Skin of body (tissue), 2 donors: ENCODE measurements around the gene ALKBH3. TPM values are rescaled to one million over a fixed set of nuclear protein-coding genes. Genes with fewer than 3 reads are reported as not detected.

Source experiments
- DNase-seq: peaks from one replicate; lab custom pipeline; 2025; lab: John Stamatoyannopoulos, UW
- total RNA-seq: library from RNA; depleted of rRNA; stranded (reverse); fragments of >200 nt; gene quantifications from one replicate; pipeline ENCODE4 v1.2.3, GENCODE V29; 2014

ALKBH3 gene
- total RNA-seq, 1 donor from 2014 or later = 25.8 TPM

DNA sequence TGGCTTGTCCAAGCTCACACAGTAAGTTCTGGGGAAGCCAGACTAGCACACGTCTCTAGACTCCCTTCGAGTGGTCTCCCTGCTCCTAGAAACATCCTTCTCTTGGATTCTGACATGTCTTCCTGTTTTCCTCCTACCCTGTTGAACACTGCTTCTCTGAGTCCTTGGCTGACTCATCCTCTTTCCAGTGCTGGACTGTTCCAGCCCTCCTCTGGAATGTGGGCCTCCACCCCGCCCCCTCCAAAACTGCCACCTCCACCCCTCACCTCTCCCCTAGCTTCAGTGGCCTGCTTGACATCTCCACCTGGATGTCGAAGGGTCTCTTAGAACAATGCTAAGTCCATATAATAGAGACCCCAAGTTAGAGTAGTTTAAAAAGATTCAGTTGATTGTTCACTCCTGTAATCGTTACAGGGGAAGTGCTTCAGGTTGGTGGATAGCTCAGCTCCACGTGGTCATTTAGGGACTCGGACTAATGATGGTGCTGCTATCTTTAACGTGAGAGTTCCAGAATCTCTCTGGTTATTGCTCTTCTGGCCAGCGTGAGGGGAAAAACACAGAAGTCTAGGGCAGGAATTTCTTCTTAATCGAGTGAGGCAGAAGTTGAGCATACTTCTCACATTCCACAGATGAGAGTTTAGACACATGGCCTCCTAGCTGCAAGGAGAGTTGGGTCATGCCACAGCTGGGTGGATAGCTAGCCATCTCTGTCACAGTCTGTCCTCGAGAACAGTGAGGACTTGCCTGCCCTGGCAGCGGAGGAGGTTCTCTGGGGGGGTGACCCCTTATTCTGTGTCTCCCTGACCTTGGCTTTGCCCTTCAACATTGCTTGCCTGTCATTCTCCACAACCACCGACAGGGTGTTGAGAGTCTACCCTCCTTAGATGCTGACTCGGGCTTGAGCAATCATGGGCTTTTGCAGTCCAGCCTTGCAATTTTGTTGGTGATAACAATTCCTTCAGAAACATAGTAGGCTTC lies 57.1 kb downstream of the ALKBH3 start:
- DNase-seq = no peak

DNA sequence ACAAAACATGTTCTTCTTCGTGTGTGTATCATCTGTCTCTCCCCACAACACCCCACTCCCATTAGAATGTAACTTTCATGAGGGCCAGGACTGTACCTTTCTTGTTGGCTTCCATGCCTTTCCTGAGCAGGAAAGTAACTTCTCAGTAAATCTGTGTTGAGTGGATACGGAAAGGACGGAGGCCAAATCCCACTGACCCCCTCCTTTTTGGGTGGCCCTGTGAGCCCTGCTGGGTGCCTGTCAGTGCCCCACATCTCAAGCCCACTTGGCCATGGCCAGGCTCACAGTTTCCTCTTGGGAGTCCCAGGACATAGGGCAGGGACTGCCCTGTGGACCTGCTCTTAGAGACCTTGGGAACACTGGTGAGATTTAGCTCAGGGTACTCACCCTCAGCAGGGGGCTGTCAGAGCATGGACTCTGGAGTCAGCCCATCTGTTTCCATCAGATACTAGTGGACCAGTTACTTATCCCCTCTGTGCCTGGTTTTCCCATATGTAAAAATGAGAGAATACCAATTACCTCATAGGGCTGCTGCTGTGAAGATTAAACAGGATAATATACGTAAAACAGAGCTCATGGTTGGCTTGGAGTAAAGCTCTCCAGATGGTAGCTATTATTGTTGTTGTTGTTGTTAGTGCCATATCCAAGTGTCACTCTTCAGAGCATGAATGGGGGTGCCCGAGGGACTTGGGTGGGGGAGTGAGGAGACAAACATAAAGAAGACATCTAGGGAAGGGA lies 60.8 kb downstream of the ALKBH3 start:
- DNase-seq = peak; percentile 96

DNA sequence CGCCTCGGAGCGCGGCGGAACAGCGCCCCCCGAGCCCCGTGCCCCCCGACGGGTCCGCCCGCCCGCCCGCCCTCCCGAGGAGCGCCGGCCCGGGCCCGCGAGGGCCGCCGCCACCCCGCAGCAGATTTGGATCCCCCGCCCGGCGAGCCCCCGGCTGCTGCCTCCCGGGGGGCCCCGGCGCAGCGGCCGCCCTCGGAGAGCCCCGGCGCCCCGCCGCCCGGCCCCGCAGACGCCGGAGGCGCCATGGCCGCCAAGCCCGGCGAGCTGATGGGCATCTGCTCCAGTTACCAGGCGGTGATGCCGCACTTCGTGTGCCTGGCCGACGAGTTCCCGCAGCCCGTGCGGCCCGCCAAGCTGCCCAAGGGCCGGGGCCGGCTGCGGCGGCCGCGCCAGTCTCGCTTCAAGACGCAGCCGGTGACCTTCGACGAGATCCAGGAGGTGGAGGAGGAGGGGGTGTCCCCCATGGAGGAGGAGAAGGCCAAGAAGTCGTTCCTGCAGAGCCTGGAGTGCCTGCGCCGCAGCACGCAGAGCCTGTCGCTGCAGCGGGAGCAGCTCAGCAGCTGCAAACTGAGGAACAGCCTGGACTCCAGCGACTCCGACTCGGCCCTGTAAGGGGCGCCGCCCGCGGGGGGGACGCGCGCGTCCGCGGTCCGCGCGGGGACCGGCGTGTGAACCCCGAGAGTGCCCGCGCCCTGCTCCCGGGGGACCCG lies 62.2 kb downstream of the ALKBH3 start:
- DNase-seq = peak; percentile 32

DNA sequence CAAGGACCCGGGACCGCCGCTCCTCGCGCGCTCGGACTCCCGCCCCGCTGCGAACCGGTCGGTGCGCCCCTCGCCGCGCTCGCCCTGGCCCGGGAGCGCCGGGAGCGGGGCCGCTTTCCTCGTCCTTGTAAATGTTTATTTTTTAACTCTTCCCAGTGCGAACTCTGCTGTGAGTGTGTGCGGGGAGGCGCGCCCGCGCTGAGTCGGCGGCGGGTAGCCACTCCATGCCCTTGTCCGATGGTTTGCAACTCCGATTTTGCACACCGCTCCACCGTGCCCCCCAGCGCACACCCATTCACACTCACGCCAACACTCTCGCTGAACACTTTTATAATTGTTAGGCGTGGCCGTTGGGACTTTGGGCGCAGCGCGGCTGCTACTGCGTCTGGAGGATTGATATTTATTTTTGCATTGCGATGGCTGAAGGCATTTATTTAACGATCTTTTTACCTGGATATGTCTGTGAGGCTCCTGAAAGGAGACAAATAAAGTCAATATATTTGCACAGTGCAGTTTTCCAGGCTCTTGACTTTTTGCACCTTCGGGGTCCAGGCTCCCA lies 62.8 kb downstream of the ALKBH3 start:
- DNase-seq = no peak

DNA sequence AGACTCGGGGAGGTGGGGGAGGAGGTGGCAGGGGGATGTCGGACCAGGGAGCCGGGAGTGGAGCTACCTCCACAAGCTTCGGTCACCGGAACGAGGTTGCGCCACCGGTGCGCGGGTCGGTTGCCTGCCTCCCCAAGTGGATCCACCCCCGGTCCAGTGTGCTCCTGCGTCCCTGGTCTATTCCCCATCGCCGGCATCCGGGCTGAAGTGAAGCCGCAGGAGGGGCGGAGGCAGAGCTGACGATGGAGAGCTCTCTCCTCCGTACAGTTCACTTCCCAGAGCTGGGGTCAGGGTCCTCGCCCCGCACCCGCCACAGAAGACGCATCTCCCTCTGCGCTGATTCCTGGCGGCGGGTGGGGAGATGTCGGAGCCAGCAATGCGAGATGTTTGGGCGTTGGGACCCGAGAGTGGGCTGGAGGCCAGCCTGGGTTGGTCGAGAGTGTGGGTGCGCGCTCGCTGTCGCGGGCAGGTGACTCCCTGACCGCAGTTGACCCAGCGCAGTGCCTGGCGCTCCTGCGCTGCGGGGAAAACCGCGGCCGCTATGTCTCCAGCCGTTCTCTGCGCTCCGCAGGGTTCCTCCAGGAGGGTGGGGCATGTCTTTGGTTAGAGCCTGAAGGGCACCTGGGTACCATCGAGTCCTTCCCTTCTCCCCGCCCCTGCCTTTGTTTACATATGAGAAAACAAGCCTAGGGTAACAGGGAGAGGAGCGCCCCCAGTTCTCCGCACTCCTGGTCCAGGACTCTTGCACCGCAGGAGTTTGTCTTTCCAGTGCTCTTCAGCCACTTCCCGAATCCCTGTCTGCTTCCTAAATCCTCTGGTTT lies 63.5 kb downstream of the ALKBH3 start:
- DNase-seq = no peak

DNA sequence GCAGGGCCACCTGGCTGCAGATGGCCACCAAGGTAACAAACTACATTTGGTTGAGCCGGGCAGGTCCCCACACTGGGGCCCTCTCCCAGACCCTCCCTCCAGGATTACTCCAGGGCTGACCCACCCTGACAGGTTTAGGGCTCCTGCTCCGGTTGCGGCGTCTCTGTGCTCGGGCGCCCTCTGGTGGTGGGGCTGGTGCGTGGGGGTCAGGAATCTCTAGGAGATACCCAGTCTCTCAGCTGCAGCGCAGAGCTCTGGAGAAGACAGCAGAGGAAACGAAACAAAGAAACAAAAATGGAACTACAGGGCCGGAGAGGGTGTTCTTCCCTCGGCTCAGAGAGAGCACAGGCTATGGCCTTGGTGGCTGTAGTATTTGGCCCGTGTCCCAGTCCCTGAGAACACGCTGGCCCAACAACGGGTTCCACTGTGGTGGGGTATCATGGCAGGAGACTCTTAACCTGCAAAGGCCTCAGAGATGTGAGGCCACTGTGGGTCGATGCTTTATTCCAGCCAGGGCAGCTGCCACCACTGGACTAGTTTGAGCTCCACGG lies 64.2 kb downstream of the ALKBH3 start:
- no peak for DNase-seq

DNA sequence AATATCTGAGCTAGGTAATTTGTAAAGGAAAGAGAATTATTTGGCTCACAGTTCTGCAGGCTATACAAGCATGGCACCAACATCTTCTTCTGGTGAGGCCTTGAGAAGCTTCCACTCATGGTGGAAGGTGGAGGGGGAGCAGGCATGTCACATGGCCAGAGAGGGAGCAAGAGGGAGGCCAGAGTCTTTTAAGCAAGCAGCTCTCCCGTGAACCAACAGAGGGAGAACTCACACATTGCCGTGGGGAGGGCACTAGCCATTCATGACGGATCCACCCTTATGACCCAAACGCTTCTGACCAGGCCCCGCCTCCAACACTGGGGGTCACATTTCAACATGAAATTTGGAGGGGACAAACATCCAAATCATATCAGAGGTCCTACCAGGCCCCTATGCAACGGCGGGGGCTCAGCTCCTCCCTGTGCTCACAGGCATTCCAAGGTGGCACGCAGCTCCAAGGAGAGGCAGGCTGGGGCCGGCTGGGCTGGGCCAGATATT lies 66.4 kb downstream of the ALKBH3 start:
- DNase-seq = no peak

DNA sequence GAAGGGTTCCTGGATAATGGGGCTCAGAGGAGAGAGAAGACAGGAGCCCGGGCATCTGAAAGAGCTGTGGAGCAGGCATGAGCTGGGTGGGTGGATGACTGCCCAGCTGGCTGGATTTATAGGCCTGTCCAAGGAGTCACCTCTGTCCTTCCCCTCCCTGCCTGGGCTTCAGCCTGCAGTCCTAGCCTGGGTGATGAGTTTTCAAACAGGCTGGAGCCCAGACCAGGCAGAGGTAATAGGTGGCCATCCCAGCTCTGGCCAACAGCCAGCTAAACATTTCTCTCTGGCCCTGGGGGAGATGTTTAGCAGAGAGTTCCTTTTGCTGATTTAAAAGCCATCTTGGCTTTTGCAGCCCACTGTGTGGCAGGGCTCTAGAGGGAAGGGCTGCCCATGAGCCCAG lies 67.2 kb downstream of the ALKBH3 start:
- no peak for DNase-seq

DNA sequence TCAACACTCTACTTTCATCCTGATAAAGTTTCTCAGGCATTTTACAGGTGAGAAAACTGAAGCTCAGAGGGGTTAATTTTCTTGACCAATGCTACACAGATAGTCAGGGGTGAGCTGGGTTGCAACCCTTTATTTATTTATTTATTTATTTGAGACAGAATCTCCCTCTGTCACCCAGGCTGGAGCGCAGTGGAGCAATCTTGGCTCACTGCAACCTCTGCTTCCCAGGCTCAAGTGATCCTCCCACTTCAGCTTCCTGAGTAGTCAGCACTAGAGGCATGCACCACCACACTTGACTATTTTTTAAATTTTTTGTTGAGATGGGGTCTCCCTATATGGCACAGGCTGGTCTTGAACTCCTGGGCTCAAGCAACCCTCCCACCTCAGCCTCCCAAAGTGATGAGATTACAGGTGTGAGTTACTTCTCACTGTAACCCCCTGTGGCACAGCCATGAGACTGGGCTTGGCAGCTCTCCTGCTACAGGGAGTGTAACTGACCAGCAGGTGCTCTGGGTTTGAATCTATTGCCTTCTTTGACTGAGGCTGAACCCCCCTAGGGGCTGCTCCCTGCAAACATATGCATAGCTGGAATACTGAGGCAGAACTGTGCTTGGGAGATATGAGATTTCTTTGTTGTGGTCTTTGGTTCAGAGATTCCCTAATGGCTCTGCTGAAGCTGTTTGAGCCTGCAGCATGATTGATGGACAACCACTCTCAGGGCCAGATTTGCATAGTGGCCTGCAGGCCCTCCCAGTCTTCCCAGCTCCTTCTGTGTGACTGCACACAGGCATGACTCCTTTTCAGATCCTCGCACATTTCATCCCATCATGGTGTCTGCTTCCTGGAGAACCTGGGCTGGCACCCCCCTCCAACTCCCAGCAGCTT lies 68.0 kb downstream of the ALKBH3 start:
- DNase-seq = no peak

DNA sequence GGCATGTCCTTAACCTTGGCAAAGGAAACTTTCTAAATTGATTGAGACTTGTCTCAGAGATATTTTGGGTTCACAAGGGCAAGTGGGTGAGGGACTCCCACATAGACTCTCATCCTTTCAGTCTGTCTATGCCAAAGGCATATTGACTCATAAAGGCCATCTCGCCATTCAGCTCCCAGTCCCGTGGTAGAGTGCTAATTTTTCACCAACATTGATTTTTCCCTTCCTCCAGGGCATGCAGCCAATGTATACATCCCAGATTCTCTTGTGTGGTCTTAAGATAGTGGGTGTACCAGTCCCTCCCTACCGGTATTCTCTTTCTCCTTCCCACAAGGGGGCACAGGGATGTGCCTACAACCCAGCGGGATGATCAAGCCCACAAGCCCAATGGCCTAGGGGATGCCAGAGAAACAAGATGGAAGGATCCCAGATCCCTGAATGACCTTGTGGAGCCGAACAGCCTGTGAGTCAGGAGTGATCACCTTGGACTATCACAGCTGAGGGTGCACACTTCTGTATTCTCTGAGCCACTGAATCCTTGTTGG lies 69.8 kb downstream of the ALKBH3 start:
- no peak for DNase-seq

DNA sequence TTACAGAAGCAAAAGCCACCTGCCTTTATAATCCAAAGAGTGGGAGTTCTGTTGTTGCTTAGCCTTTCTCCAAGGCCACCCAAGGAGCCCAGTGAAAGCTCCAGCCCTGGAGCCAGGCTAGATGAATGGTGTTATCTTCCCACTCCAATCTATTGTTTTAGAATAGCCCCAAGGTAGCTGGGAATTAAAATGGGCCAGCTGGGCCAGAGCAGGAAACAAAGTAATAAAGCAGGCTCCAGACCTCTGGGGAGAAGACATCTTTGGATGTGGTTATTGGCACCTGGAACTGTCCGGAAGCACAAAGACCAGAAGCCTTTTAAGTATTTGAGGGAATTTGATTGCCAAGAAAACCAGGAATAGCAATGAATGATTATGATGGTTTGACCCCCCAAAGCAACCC lies 70.6 kb downstream of the ALKBH3 start:
- DNase-seq = peak; percentile 35

DNA sequence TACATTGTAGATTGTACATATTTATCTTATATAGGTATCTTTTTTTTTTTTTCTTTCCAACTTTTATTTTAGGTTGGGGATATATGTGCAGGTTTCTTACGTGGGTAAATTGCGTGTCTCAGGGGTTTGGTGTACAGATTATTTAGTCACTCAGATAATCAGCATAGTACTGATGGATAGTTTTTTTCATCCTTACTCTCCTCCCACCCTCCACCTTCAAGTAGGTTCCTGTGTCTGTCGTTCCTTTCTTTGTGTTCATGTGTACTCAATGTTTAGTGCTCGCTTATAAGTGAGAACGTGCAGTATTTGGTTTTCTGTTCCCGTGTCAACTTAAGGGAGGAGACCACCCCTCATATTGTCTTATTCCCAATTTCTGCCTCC lies 71.4 kb downstream of the ALKBH3 start:
- DNase-seq = no peak

DNA sequence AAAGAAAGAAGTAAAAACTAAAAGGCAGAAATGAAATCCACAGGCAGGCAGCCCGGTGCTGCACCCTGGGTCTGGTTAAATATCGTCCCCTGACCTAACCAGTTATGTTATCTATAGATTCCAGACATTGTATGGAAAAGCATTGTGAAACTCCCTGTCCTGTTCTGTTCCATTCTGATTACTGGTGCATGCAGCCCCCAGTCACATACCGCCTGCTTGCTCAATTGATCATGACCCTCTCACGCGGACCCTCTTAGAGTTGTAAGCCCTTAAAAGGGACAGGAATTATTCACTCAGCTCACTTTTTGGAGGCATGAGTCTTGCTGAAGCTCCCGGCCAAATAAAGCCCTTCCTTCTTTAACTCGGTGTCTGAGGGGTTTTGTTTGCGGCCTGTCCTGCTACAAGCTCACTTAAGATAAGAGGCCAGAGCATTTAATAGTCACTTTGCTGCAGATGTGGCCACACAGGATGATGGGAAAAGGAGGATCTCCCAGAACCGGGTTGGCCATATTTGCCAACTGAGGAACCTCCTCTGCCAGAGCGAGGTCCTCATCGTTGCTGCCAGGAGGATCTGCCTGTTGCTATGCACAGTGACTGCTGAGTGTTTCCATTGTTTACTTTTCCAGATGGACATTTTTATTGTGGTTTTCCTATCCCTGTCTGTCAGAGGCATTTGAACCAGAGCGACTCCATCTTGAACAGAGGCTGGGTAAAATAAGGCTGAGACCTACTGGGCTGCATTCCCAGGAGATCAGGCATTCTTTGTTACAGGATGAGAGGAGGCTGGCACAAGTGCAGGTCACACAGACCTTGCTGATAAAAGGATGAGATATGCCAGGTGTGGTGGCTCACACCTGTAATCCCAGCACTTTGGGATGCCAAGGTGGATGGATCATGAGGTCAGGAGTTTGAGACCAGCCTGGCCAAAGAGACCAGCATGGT lies 72.0 kb downstream of the ALKBH3 start:
- peak; percentile 20 for DNase-seq

DNA sequence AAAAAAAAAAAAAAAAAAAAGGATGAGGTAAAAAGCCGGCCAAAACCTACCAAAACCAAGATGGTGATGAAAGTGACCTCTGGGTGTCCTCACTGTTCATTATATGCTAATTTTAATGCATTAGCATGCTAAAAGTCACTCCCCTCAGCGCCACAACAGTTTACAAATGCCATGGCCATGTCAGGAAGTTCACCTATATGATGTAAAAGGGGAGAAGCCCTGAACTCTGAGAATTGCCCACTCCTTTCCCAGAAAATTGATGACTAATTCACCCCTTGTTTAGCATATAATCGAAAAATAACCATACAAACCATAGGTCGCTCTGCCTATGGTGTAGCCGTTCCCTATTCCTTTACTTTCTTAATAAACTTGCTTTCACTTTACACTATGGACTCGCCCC lies 72.9 kb downstream of the ALKBH3 start:
- DNase-seq = no peak

DNA sequence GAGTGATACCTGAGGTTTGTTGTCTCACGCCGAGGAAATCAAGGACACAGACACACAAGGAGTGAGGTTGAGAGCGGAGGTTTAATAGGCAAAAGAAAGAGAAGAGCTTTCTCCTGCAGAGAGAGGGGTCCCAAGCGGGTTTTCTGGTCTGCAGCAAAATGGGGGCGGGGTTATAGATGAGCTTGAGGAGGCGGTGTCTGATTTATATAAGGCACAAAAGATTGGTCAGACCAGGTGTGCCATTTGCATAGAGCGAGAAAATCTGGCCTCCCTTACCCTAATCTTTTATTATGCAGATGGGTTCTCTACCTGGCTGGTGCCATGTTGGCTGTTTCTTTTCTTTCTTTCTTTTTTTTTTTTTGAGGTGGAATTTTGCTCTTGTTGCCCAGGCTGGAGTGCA lies 73.6 kb downstream of the ALKBH3 start:
- DNase-seq = no peak

DNA sequence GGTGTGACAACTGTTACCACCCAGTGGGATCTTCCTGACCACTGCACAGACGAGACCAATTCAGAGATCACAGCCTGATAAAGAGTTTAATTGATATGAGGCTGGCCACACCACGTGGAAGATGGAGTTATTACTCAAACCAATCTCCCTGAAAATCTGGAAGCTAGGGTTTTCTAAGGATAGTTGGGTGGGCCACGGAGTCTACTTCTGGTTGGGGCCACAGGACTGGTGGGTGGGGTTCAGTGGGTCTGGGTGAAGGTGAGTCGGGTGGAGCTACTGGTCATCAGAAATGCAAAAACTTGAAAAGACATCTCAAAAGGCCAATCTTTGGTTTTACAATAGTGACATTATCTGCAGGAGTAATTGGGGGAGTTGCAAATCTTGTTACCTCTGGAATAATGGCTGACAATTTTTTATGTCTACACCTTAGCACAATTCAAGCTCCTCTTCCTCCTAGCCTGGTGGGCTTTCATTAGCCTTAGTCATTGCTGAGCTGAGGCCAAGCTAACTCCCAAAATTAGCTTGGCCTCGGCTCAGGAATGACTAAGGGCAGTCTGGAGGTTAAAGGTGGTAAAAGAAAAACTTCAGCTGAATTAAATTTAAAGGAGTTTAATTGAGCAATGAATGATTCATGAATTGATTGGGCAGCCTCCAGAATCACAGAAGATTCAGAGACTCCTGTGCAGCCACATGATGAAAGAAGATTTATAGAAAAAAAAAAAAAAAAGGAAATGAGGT lies 74.9 kb downstream of the ALKBH3 start:
- DNase-seq = no peak

DNA sequence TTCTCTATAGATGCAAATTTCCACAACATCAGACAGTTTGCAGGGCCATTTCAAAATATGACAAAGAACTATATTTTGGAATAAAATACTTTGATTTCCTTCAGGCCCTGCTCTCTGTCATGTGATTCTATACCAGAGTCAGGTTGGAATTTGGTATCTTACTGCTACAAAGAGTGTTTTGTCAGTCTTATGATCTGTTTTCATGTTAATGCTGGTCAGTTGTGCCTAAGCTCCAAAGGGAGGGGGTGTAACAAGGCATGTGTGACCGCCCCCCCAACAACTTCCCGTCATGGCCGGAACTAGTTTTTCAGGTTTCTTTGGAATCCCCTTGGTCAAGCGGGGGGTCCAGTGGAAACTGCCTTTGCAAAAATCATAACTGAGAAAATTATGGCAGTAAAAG lies 76.9 kb downstream of the ALKBH3 start:
- no peak for DNase-seq
